ENCODE data around the gene SGIP1.

SGIP1 gene

GRCh38 chr1:66506393-66506687, 27.6 kb upstream of the SGIP1 start:
- H3K4me3 ChIP-seq (ENCODE audit: severe bottlenecking): no peak overlapping the region
- DNase-seq (ENCODE audit: low spot score): no peak
- no peak for TF ChIP-seq CTCF (IDR thresholded peaks at IDR 0.05; ENCODE audit: poor library complexity, severe bottlenecking)

GRCh38 chr1:66506991-66507390, 27.0 kb upstream of the SGIP1 start:
- Histone ChIP-seq H3K27ac (ENCODE audit: poor library complexity, severe bottlenecking) (no peak overlapping the region), H3K27me3 (ENCODE audit: insufficient read depth, poor library complexity, severe bottlenecking) (no peaks in the 10 kb centered on the region), H3K36me3 (ENCODE audit: low read depth) (no peaks in the 10 kb centered on the region), H3K9me3 (ENCODE audit: severe bottlenecking) (no peaks in the 10 kb centered on the region), H3K4me3 (ENCODE audit: severe bottlenecking) (no peak overlapping the region), H3K4me1 (ENCODE audit: insufficient read depth, poor library complexity, severe bottlenecking) (no peaks in the 10 kb centered on the region)
- DNase-seq (ENCODE audit: low spot score): no peak
- ATAC-seq (ENCODE audit: low read depth): no peak
- TF ChIP-seq CTCF (IDR thresholded peaks at IDR 0.05; ENCODE audit: poor library complexity, severe bottlenecking): no peak

More at GRCh38 chr1:66506393-66506687, 27.6 kb upstream of the SGIP1 start:
- Histone ChIP-seq H3K9me3 (ENCODE audit: severe bottlenecking) (no peaks in the 10 kb centered on the region), H3K4me1 (ENCODE audit: insufficient read depth, poor library complexity, severe bottlenecking) (no peaks in the 10 kb centered on the region), H3K27me3 (ENCODE audit: insufficient read depth, poor library complexity, severe bottlenecking) (no peaks in the 10 kb centered on the region), H3K36me3 (ENCODE audit: low read depth) (no peaks in the 10 kb centered on the region), H3K27ac (ENCODE audit: poor library complexity, severe bottlenecking) (no peak overlapping the region)
- ATAC-seq (ENCODE audit: low read depth): no peak

GRCh38 chr1:66510407-66510806, 23.5 kb upstream of the SGIP1 start:
- no peak overlapping the region for H3K4me3 ChIP-seq (ENCODE audit: severe bottlenecking)
- no peaks in the 10 kb centered on the region for H3K36me3 ChIP-seq (ENCODE audit: low read depth)
- TF ChIP-seq CTCF (IDR thresholded peaks at IDR 0.05; ENCODE audit: poor library complexity, severe bottlenecking): no peak
- H3K27ac ChIP-seq (ENCODE audit: poor library complexity, severe bottlenecking): no peak overlapping the region
- ATAC-seq (ENCODE audit: low read depth): no peak
- H3K4me1 ChIP-seq (ENCODE audit: insufficient read depth, poor library complexity, severe bottlenecking): no peaks in the 10 kb centered on the region
- no peaks in the 10 kb centered on the region for H3K9me3 ChIP-seq (ENCODE audit: severe bottlenecking)
- H3K27me3 ChIP-seq (ENCODE audit: insufficient read depth, poor library complexity, severe bottlenecking): no peaks in the 10 kb centered on the region
- DNase-seq (ENCODE audit: low spot score): no peak

- no peak for ATAC-seq (ENCODE audit: low read depth)
- H3K4me1 ChIP-seq (ENCODE audit: insufficient read depth, poor library complexity, severe bottlenecking): no peaks in the 10 kb centered on the region
Observed at GRCh38 chr1:66511118-66511517, 22.8 kb upstream of the SGIP1 start.

GRCh38 chr1:66517959-66518358, 16.0 kb upstream of the SGIP1 start:
- no peaks in the 10 kb centered on the region for H3K27me3 ChIP-seq (ENCODE audit: insufficient read depth, poor library complexity, severe bottlenecking)
- ATAC-seq (ENCODE audit: low read depth): no peak
- peaks cover 15% of the 10 kb centered on the region for H3K4me1 ChIP-seq (ENCODE audit: insufficient read depth, poor library complexity, severe bottlenecking)
- H3K27ac ChIP-seq (ENCODE audit: poor library complexity, severe bottlenecking): no peak overlapping the region
- no peak for TF ChIP-seq CTCF (IDR thresholded peaks at IDR 0.05; ENCODE audit: poor library complexity, severe bottlenecking)
- H3K4me3 ChIP-seq (ENCODE audit: severe bottlenecking): no peak overlapping the region
- no peak for DNase-seq (ENCODE audit: low spot score)
- H3K36me3 ChIP-seq (ENCODE audit: low read depth): no peaks in the 10 kb centered on the region
- no peaks in the 10 kb centered on the region for H3K9me3 ChIP-seq (ENCODE audit: severe bottlenecking)

More at GRCh38 chr1:66511118-66511517, 22.8 kb upstream of the SGIP1 start:
- H3K36me3 ChIP-seq (ENCODE audit: low read depth): no peaks in the 10 kb centered on the region
- H3K9me3 ChIP-seq (ENCODE audit: severe bottlenecking): no peaks in the 10 kb centered on the region
- no peak for DNase-seq (ENCODE audit: low spot score)
- no peak overlapping the region for H3K4me3 ChIP-seq (ENCODE audit: severe bottlenecking)
- no peak for TF ChIP-seq CTCF (IDR thresholded peaks at IDR 0.05; ENCODE audit: poor library complexity, severe bottlenecking)
- no peaks in the 10 kb centered on the region for H3K27me3 ChIP-seq (ENCODE audit: insufficient read depth, poor library complexity, severe bottlenecking)
- no peak overlapping the region for H3K27ac ChIP-seq (ENCODE audit: poor library complexity, severe bottlenecking)
